GM15510 (cell line): ENCODE measurements around the gene CHST1.

Source experiments
- POLR2A ChIP-seq: IDR thresholded peaks from 3 replicates; pipeline ENCODE4 v1.6.1; 2011; ENCODE audit warnings: borderline replicate concordance; ENCODE audit not compliant: insufficient read length; ENCODE audit errors: extremely low read depth

Gene CHST1

GRCh38 chr11:45666648-45667642 is 1.5 kb upstream of the CHST1 start:
- TF ChIP-seq POLR2A, result no peak

GRCh38 chr11:45665933-45666647 is 668 bp upstream of the CHST1 start:
- TF ChIP-seq POLR2A, result no peak

GRCh38 chr11:45664376-45665205 is 831 bp downstream of the CHST1 start:
- TF ChIP-seq POLR2A, result no peak

GRCh38 chr11:45663486-45664375 is 1.7 kb downstream of the CHST1 start:
- TF ChIP-seq POLR2A, result no peak

- no peak for TF ChIP-seq POLR2A
These were observed 2.5 kb downstream of the CHST1 start for GRCh38 chr11:45662665-45663485.

- TF ChIP-seq POLR2A, result no peak
These were observed 3.2 kb downstream of the CHST1 start for GRCh38 chr11:45662096-45662664.

- TF ChIP-seq POLR2A, result no peak
These were observed 3.9 kb downstream of the CHST1 start for GRCh38 chr11:45661439-45662055.

GRCh38 chr11:45660729-45661438 is 4.5 kb downstream of the CHST1 start:
- TF ChIP-seq POLR2A, result no peak

- TF ChIP-seq POLR2A, result no peak
These were observed 5.6 kb downstream of the CHST1 start for GRCh38 chr11:45659818-45660160.

GRCh38 chr11:45659031-45659817 is 6.2 kb downstream of the CHST1 start:
- TF ChIP-seq POLR2A, result no peak
